ENCODE results near the gene HSPA8. TPM values are rescaled to one million over a fixed set of nuclear protein-coding genes. Genes with fewer than 3 reads are reported as not detected.
A peak's percentile ranks its signal among the peaks of the same experiment; 100 is the strongest.
"Not testable (repeated sequence)": the region's sequence is repeated elsewhere in the genome, so short reads cannot be mapped to it uniquely, and the experiment has no call there.

The HSPA8 gene
- 2,360 and 2,955 TPM in 2 replicates for total RNA-seq (2014; rRNA removed)
- 1,360 TPM for polyA plus RNA-seq (2012)

GRCh38 chr11:123061403-123062157, at the start of gene HSPA8:
TSS of gene HSPA8 (minus strand) at chr11:123062136. CDS start at chr11:123061324, 812 bp downstream.
- peak; percentile 68 for DNase-seq (ENCODE audit: low read depth)

- peak; percentile 46 for DNase-seq (ENCODE audit: low read depth)
Observed at GRCh38 chr11:123111465-123111864, 49.5 kb upstream of the HSPA8 start.

GRCh38 chr11:123110397-123110796, 48.5 kb upstream of the HSPA8 start:
- DNase-seq (ENCODE audit: low read depth), result no peak

- DNase-seq (ENCODE audit: low read depth), result no peak
Observed at GRCh38 chr11:123107945-123108495, 46.1 kb upstream of the HSPA8 start.

- no peak for DNase-seq (ENCODE audit: low read depth)
Observed at GRCh38 chr11:123104697-123105096, 42.8 kb upstream of the HSPA8 start.

- peak; percentile 73 for DNase-seq (ENCODE audit: low read depth)
Observed at GRCh38 chr11:123103326-123103980, 41.5 kb upstream of the HSPA8 start.

DNA sequence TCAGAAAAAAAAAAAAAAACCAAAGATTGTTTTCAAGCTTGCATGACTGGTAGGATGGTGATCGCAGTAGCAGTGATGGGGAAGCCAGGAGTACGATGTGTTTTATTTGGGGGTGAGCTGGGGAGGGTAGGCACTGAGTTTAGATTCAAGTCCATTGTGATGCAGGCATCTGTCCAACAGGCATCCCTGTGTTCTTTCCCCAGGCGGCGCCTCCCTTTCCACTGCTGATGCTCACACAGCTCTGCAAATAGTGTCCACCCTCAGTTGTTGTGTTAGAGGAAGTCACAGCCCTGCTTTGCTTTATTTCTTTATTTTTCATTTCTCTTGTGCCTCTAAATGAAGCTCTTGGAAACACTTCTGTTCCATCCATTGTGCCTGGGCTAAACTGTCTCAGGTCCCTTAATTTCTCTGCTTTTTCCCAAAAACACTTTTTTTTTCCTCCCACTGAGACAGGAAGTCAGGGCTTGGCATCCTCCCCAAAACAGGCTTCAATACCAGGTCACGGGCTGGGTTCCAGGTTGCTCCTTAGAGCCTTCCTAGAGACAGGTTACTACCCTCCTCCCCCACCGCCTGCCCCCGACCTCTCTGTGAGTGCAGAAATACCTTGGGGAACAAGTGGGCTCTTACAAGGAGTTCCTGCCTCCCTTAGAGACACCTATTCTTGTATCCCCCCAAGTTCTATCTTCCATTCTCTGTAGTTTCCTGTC, 38.6 kb upstream of the HSPA8 start:
- DNase-seq (ENCODE audit: low read depth), result no peak

GRCh38 chr11:123098990-123099389, 37.1 kb upstream of the HSPA8 start:
- DNase-seq (ENCODE audit: low read depth), result no peak

GRCh38 chr11:123093739-123094138, 31.8 kb upstream of the HSPA8 start:
- no peak for DNase-seq (ENCODE audit: low read depth)

- no peak for DNase-seq (ENCODE audit: low read depth)
Observed at GRCh38 chr11:123091506-123091905, 29.6 kb upstream of the HSPA8 start.

- not testable (repeated sequence) for DNase-seq (ENCODE audit: low read depth)
Observed at GRCh38 chr11:123090168-123090567, 28.2 kb upstream of the HSPA8 start.

DNA sequence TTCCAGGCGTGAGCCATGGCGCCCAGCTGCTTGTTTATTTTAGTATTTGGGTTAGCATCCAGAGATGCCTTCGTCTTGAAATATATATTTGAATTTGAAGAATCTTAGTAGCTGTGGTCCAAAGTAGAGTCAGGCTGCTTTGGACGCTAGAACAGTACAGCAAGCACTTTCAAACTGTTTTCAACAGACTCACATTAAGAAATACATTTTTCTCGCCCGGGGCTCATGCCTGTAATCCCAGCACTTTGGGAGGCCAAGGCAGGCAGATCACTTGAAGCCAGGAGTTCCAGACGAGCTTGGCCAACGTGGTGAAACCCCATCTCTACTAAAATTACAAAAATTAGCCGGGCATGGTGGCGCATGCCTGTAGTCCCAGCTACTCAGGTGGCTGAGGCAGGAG, 27.0 kb upstream of the HSPA8 start:
- not testable (repeated sequence) for DNase-seq (ENCODE audit: low read depth)

GRCh38 chr11:123087657-123088056, 25.7 kb upstream of the HSPA8 start:
- DNase-seq (ENCODE audit: low read depth), result not testable (repeated sequence)

GRCh38 chr11:123086305-123086704, 24.4 kb upstream of the HSPA8 start:
- DNase-seq (ENCODE audit: low read depth), result peak; percentile 79

GRCh38 chr11:123085497-123085896, 23.6 kb upstream of the HSPA8 start:
- DNase-seq (ENCODE audit: low read depth), result no peak

DNA sequence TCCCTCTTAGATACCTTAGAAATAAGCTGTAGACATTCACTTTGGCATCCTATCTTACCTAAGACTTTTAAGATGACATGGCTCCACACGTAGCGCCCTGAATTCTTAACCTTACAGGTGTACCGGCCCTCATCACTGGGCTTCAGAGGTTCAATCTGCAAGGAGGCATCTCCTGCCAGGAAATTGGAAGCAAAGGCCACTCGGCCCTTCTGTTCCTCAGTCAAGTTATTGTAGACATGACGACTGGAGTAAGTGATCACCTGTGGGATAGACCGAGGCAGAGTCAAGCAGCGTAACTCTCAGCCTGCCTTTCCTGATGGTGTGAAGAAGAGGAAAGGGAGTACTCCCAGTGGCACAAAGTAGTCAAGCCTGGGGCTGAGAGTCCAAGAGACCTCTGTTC, 22.5 kb upstream of the HSPA8 start:
- DNase-seq (ENCODE audit: low read depth), result no peak

DNA sequence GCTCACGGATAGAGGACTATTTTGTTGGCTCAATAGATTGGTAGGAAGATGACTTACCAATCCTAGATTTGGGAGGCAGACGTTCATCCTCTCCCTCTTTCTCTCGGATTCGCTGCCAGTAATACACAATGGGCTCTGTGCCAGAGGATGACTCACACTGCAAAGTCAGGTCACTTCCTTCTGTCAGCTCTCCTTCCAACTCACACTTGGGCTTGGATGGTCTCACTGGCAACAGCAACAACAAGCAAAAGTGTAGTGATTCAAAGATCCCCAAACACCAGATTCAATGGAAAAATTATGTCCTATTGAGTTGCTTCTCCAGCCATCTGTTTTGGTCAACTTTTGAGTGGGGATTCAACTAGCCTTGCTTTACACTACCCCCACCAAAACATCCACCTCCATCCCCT, 21.7 kb upstream of the HSPA8 start:
- peak; percentile 98 for DNase-seq (ENCODE audit: low read depth)

DNA sequence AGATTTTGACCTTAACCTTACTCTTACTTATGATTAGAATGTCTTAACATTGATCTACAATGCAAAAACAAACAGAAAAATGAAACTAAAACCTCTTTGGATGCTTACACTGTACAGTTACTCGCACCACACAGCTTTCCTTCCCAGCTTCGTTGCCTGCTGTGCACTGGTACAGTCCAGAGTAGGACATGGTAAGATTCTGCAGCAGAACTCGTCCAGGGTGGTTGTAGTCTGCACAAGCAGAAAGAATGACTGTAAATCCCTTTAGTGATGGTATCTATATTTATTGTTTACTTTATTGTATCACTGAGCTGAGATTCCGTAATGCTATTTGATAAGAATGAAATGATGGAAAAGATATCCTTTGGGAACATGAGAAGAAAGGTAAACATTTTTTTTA, 21.0 kb upstream of the HSPA8 start:
- DNase-seq (ENCODE audit: low read depth), result no peak

GRCh38 chr11:123080015-123080414, 18.1 kb upstream of the HSPA8 start:
- no peak for DNase-seq (ENCODE audit: low read depth)

DNA sequence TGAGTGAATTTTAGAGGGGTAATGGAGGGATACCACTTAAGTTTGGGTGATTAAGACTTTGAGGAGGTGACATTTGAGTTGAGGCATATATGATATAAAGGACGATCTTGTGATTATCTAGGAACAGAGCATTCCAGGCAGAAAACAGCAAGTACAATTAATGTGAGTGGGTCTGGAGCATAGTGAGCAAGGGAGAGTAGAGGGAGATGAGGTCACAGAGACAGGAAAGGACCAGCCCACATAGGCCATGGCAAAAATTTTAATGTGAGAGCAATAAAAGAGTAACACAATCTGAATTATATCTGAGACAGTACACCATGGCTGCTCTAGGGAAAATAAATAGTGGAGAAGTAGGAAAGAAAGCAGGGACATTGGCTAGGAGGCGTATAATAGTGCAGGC, 14.5 kb upstream of the HSPA8 start:
- no peak for DNase-seq (ENCODE audit: low read depth)

DNA sequence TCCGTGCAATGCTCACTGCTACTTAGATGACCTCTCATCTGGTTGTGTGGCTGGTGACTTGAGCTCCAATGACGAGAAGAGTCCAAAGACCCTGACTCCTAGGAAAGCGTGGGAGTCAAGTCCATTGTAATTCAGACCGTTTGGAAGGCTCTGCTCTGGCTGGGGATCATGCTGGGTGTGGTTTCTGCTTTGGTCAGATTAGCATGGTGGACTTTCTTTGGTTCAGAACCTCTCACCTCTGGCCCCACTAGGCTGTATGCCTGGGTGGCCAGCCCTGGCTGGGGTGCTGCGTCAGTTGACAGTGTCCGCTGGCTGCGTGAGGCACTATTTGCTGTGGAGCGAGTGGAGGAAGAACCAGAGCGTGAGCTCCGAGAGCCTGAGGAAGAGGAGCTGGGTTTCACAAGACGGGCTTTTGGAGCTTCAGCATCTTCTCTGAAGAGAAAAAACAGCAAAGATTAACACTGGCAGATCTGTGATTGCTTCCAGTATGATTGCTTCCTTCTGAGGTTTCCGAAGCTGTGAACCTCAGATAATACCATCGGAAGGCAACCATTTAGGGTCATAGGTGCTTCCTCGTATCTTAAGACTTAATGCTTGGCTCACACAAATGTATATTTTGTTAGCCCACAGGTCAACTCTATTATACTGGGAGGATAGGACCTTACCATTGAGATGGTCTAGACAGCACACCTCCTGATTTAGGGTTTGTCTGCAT, 11.6 kb upstream of the HSPA8 start:
- DNase-seq (ENCODE audit: low read depth), result no peak

Data from LHCN-M2 (cell line).